NCI-H2196 treated with DMSO at 0.1 percent for 48 hours (cell line): ENCODE results near the gene IKZF2.

Experiments
- DNase-seq: peaks from one replicate; lab custom pipeline; 2025; ENCODE audit not compliant: unreplicated experiment; lab: John Stamatoyannopoulos, UW

Gene IKZF2

DNA sequence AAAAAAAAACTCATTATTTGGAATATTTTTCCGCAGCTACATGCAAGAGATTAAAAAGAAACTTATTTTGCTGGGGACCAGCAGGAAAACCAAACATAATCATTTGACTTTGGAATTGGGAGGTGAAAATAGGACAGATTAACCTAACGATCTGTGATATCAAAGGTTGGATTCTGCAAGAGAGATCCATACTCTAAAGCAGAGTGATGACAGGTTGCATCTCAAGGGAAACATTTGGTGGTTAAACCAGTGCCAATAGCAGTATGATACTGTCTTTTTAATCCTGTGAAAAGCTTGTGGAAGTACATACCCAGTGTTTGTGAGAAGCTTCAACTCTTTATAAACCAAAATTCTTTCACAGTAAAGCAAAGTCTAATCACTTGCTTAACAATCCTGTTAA is 5.3 kb upstream of the IKZF2 start:
- no peak for DNase-seq

DNA sequence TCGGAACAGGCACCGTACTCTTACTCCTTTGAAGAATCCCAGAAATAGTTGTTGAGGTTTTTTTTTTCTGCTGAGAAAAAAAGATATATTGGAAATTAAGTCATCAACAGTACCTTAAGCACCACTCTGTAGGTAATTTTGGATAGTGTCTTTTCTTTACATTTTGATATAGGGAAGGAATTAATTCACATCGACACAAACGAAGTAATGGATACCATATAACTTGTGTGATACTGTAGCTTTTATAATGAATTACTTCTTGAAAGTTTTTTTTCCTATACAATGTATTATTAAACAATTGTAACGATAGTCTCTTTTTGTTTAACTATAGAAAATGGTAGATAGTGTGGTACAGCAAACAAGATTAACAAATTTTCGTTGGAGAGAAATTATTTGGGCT is 1.5 kb upstream of the IKZF2 start:
- no peak for DNase-seq

DNA sequence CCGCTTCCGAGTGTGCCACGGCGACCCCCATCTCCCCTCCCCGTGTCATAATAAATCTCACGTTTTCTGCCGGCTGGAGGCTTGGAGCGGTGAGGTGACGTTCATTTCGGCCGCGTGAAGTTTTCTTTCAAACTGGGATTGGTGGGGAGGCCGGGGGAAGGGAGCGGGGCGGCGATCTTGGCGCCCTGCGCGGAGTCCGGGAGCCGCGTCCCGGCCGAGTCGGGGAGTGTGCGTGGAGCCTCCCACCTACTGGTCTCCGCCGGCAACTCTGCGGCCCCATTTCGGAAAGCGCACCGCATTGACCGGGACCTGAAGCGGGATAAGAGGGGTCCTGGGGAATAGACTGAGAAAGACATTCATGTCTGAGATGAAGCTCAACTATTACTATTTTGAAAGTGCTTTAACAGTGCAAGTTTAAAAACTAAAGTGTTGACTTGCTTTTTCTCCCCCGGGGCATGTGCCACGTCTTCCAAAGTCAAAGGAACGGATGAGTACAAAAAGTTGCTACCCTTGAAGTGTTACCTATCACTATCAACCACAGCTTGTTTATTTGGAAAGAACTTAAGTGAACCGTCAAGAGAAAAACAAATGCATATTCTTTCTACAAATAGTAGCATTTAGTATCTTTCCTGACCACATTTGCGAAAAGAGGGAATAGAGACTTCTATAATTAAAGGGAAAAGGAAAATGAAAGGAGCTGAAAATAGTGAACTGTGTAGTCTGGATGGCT is 818 bp upstream of the IKZF2 start:
- DNase-seq = peak; percentile 45

DNA sequence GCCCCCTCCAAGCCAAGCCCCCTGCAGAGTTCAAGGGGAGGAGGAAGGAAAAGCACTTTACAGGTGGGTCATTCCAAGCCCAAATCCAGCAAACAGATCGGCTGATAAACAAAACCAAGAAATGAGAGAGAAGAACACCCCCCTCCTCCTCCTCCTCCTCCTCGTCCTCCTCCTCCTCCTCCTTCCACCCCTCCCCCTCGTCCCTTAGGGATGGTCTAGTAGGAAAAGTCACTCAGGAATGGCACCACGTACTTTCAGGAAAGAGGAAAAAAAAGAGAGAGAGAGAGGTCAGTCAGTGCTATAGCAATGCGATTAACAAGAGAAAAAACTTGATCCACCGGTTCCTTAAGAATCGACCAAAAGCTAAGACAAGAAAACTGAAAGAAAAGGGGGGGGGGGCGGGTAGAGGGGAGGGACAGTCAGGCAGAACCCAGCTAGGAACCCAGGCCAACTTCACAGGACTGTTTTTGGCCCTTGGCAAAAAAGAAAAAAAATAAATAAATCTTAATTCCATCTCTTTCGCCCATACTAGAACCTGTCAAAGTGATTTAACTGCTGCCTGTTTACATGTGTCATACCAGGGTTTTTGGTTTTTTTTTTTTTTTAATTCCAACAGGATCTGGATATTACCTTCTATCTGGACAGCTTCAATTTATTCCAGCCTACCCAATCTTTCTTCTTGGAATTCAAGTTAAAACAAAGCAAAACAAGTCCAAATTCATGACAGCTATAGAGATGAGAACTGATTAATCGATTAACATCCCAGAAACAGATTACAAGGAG is 906 bp downstream of the IKZF2 start:
- DNase-seq = no peak

DNA sequence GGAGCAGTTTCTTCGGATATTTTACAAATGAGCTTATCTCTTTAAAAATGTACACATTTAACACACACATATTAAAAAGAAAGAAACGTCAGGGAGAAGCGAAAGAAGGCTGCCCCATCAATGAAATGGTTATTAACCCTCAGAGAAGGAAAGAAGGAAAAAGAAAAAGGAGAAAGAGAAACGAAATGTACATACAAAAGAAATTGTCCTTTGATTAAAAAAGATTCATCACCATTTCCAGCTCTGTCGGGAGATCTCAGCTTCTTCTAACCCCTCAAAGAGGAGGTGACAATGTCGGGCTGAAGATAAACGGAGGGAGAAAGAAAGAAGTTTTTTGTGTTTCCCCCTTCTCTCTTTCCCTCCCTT is 1.5 kb downstream of the IKZF2 start:
- DNase-seq = no peak

DNA sequence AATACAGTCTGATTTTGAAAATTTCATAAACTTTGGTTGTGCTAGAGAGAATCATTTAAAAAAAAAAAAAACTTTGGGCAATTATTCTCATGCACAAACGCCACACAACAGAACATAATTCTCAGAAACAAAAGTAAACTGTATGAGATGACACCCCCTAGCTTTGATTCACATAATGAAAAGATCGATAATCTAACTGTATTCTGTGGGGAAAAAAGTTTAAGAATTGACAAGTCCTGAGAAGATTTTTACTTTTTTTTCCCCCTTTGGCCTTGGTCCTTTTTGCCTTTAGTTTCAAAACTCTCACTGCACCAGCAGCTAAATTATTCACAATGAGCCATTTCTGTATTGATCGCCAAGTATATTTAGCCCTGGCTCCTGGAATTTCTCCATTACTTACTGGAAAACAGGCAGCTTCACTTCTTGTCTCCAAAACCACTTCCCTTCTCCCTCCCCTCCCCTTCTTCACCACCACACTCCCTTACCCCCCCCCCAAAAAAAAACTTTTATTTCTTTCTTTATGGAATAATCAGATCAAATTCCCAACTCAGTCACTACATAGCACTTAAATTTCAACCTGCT is 2.0 kb downstream of the IKZF2 start:
- no peak for DNase-seq

DNA sequence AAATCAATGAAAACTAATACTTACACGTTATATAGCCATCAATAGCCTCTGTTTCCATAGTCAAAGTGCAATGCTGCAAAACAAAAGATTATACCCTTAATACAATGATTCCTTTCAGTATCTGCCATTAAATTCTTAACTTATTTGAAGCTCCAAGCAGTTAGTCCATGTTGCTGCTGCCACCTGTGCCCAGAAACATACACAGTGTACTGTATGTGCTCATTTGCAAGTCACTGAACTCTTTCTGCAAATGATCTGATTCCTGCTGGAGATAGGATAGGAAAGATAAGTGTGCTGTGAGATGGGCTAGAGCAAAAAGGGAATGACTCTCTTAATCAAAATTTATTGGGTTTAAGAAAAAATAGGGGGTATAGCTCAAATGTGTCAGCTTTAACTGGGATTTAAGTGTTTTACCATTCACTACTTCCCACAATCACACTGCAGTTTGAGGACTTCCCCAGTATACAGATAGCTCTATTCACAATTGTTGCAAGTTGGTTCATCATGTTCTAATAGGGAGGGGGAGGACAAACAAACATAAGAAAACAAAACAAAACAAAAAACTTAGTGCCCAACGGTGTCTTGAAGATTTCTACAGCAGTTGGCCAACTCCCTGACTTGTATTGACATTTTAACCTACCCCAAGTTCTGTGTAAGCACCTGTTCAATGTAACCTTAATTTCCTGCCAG is 2.7 kb downstream of the IKZF2 start:
- DNase-seq = no peak

DNA sequence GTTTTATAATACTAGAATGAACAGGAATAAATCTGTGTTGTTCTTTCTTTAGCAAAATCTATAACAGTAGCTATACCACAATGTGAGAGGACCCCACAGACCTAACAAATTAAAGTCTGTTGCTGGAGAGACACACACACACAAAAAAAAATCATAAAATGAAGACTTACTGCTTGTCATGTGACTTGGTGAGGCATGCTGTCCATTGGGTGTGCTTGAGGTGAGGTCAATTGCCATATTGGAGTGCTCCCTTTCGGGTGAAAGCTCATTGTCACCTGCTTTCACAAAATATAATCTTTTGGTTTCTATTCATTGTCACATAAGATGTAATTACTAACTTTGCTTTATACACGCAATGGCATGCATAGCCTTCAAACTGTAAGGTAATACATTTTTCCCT is 3.9 kb downstream of the IKZF2 start:
- no peak for DNase-seq

DNA sequence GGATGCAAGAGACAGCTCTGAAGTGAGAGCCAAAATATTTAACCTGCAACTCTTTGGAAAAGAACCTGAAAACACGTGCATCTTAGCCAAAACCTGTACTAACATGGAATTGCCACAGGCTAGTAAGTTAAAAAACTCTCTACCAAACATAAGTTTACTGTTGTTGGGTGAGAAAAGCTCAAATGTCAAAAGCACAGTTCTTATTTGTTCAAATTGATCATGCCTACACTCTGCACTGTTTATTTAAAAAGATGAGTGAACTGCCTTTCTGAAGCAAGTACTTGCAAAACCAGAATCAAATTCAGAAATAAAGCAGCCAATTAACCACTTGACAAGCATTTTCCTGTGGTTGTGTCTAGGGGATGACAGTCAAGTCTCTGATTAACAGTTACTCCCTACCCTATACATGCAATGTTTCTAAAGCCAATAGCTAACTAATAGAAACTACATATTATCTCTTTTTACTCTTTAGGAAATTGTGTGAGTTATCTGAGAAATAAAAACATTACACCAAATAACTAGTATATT is 5.6 kb downstream of the IKZF2 start:
- peak; percentile 24 for DNase-seq

DNA sequence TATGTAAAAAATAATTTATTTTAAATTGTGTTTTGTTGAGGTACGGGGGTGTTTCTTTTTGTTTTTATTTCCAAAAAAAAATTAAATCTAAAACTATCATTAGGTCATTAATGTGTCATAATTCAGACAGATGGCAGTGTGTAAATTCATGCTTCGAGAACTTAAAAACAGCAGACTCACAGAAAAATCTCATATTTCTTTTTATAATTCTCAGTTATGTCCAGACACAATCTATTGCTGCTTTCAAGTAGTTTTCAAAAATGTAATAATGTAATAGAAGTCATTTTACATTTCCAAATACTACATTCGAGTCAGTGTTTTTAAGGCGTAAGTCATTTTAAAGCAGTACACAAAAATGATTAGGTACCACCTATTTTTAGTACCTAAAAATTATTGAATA is 14.3 kb downstream of the IKZF2 start:
- DNase-seq = no peak

DNA sequence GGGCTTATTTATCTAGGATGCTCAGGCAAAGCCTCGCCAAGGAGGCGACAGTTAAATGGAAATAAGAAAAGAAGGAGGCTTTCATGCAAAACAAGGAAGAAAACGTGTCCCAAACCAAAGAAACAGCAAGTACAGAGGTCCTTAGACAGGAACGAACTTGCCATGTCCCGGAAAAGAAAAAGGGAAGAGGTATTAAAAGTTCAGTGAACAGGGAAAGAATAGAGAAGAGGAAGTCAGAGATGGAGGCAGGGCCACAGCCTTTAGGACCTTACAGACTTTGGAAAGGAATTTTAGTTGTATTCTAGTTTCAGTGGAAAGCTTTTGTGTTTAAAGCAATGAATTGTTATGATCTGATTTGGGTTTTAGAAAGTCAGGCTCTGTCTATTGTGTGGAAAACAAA is 22.1 kb downstream of the IKZF2 start:
- no peak for DNase-seq

DNA sequence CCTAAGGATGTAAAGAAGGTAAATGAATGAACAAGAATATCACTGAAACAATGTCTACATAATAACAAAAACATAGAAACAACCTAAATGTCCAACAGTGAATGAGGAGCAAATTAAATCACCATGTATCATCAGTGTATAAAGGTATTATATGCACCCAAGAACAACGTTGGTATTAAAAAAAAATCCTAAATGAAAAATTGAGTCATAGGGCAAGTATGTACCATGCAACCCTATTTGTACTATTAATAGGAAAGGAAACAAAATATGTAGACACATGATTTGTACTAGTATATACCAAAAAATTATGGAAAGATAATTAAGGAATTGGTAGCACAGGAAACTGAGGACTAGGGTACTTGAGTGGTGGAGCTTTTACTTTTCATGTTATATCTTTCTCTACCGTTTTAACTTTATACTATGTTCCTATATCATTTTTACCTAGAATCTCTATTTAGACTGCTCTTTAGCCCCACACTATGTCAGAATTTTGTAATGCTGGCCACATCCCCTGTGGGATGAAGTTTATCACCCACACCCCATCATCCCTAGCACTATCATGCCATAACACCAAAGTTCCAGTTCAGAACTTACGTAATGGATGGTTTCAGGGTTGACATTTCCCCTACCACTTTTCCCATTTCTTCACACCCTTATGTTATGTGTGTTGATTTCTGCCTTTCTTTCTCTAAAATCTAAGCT is 25.6 kb downstream of the IKZF2 start:
- DNase-seq = no peak

DNA sequence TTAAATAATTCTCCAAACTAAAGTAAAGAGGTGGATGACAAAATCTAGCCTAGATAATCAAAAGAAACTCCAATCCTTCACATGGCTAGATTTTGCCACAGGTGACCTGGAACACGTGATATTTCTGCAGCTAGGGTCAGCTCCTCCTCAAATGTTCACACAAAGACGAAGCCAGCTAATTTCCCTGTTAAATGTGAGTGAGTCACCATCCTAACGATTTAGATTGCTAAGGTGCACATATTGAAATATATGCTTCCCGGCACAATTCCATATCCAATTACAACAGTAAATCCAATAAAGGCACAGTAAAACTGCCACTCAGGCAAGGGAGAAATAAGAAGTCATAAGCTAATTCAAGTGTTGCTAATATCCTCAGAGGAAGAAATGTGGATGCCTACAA is 28.7 kb downstream of the IKZF2 start:
- no peak for DNase-seq

DNA sequence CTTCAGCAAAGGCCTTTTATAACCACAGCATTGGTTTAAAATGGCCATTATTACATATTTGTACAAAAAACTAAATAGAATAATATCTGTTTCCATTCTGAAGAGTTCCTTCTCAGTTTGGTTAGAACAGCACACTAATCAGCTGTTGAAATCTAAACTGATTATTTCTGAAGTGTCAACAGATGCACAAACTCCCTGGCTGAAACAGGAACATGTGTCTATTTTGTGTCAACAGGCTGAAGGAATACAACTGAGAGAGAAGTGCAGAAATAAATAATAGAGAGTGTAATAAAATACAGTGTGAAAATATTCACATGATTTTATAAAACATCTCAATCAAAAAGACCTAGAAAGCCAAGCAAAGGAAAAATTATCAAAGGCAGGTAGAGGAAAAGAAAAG is 29.7 kb downstream of the IKZF2 start:
- DNase-seq = no peak

DNA sequence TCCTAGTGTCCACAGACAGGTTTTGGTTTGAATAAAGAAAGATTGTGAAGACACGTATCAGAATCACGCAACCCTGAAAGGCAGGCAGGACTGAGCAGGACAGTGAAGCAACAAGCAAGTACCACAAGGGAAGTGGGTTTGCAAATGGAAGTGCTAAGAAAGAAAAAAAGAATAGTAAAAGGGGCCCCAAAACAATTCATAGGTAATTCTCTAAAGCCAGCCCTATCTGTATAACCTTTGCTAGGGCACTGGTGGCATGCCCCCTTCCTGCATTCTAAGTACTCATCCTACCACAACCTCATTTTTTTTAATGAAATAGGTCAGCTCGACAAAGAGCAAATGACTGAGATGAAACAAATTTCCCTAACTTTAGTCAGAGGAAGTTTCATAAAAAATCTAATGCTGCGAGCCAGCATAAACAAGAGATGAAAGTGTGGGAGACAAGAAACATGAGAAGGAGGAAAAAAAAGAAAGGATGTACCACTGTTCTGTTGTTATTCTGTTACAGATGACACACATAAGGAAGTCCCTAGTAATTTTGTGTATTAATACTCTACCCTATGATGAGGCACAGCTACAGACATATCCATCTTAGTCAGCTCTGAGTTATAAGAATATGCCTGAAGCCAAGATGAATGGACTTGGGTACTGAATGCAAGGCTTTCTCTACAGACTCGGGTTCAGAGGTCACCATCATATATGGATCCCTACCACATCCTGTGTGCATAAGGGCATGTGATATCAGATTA is 32.2 kb downstream of the IKZF2 start:
- DNase-seq = no peak

DNA sequence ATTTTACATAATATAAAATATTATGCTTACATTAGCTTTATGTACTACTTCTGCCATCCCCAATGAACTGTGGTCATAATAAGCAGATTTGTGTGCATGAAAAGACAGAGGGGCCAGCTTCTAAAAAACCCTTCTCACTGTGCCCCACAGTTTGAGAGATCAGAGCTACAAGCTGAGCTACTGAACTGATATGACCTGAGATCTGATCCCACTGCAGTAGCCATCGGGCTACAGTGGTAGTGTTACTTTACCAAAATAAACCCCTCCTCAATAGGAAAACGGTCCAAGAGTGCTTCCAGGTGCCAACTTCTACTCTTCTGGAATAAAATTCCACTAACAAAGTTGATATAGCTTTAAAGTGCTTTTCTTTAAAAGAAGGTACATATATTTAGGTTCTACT is 43.1 kb downstream of the IKZF2 start:
- no peak for DNase-seq

DNA sequence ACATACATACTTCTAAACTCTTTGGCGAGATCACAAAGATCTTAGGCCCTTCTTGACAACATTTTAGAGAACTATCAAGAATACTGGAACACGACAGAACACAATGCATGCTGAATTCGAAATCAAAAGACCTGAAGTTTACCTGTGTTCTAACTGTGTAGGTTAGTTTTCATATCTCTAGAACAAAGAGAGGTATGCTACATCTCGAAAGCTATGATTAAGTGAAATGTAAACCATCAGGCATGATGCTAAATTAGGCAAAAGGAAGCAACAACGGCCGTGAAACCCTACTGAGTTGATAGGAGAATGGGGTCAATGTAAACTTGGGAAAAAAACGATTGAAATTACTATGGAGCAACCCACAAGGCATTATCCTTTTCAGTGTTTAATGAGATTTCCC is 43.7 kb downstream of the IKZF2 start:
- DNase-seq = no peak

DNA sequence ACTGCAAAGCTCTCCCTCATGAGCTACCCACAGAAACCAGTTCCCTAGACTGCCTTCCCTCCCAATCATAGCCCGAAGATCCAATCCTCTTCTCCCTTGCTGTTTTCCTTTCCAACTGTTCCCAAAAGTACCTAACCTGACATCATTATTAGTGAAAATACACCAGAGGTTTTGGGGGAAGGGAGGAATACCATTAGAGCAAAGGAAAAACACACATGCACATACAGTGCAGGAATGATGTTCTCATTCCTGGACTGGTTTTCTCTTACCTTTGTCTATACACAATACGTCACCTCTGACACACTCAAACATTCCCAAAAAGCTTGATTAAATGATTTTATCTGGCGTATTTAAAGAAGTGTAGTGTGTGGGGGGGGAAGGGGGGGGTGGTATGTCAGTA is 46.2 kb downstream of the IKZF2 start:
- DNase-seq = no peak

DNA sequence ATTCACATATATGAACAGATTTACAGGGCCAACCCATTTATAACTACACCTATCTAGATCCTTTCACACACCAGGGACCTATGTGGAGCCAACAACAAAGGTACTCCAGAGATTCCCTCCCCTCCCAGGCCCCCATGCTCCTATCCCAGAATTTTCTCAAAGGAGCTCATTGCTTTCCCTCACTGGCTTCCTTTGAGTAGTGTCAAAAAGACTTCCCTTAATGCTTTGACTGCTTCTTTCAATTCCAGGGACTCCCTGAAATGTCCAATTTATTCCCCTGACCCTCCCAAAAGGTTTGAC is 46.6 kb downstream of the IKZF2 start:
- DNase-seq = no peak

DNA sequence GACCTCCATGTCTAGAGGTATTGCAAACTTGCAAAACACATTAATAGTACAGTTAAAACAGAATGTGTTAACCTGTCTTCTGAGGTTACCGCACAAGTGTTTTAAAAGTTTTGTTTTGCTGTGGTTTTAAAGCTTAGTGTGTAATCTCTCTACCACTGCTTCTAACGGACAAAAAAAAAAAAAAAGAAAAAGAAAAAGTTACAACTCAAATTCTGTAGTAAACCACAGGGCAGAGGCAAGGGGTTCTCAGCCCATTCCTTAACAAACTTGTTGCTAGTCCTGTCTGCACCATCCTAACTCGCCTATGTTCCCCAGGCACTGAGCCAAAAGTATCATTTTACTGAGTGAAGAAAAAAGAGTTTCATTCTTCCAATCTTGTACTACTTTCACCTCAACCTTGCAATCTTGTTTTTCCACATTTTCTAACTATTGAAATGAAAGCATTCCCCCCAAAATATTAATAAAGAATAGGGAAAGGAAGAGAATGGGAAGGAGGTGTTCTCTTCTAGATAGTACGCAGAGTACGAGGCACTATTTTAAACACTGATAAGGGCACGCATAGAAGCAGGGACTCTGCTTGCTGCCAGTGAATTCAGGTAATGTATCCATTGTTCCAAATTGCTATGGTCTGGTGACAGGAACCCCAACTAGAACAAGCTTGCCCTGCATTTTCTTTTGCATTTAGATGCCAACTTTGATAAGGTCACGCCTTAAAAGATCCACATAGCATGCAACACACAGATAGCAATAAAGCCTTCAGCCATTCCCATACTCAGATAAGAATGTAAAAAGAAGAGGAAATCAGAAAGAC is 47.1 kb downstream of the IKZF2 start:
- no peak for DNase-seq
